ENCODE measurements around the gene ACOX1.

The ACOX1 gene

DNA sequence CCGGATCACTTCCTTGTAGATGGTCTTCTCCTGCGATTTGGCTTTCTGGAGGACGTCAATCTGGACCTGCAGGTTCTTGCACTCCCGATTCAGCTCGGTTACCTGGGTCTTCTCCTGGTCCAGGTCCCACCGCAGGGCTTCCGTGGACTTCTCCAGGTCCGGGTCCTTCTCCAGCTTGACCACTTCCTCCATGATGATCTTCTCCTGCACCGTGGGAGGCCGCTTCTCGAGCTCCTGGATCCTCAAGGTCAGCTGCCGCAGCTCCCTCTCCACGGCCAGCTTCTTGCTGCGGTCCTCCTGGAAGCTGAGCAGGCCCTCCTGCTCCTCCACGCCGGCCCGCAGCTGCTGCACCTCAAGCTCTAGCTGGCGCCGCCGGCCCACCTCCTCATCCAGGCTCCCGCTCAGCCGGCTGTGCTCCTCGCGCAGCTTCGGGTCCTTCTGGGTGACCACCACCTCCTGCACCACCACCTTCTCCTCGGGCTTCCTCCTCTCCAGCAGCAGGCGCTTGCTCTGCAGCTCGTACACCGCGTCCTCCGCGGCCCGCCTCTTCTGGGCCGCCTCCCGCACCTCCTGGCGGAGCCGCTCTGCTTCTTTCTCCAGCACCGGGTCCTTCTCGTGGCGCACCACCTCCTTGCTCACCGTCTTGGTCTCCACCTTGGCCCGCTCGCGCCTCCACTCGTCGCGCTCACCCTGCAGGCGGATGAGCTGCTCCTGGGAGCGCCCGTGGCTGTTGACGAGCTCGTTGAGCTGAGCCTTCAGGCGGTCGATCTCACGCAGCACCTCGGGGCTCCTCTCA is 29.9 kb upstream of the ACOX1 start:
- no peak for TF ChIP-seq CTCF (IDR thresholded peaks at IDR 0.05; ENCODE audit: extremely low read depth, missing control alignments)
- no peak for DNase-seq (ENCODE audit: low spot score)

DNA sequence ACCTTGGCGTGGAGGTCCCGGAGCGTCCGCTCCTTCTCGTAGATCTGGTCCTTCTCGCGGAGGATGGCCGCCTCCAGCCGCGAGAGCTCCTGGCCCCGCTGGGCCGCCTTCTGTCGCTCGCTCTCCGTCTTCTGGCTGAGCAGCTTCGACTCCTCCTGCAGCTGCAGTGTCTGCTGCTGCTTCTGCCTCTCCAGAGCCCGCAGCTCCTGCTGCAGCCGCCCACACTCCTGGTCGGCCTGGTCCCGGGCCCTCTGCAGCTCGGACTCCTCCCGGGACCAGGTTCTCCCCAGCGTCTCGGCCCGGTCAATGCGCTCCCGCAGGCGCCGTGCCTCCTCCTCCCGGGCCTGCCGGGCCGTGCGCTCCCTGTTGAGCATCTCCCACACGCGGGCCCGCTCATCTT is 29.2 kb upstream of the ACOX1 start:
- no peak for TF ChIP-seq CTCF (IDR thresholded peaks at IDR 0.05; ENCODE audit: extremely low read depth, missing control alignments)
- no peak for DNase-seq (ENCODE audit: low spot score)

DNA sequence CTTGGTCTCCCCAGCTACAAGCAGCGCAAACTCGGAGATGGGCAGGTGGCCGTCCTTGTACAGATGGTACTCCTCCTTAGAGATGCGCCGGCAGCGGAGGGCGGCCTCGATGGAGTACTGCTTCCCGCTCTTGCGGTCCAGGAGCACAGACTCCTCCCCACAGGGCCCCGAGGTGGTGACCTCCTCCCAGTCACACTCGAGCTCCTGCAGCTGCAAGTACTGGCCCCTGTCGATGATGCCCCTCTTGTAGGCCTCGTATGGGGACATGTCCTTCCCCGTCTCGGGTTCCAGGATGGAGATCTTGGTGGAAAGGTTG is 28.8 kb upstream of the ACOX1 start:
- no peak for DNase-seq (ENCODE audit: low spot score)
- TF ChIP-seq CTCF (IDR thresholded peaks at IDR 0.05; ENCODE audit: extremely low read depth, missing control alignments) = no peak

- no peak for DNase-seq (ENCODE audit: low spot score)
- no peak for TF ChIP-seq CTCF (IDR thresholded peaks at IDR 0.05; ENCODE audit: extremely low read depth, missing control alignments)
These were observed 28.3 kb upstream of the ACOX1 start for GRCh38 chr17:76007131-76007849.

- peak; percentile 92 for DNase-seq (ENCODE audit: low spot score)
- peak; percentile 54 for TF ChIP-seq CTCF (IDR thresholded peaks at IDR 0.05; ENCODE audit: extremely low read depth, missing control alignments)
These were observed 26.5 kb upstream of the ACOX1 start for GRCh38 chr17:76005263-76006149.

- peak; percentile 20 for DNase-seq (ENCODE audit: low spot score)
- no peak for TF ChIP-seq CTCF (IDR thresholded peaks at IDR 0.05; ENCODE audit: extremely low read depth, missing control alignments)
These were observed 25.8 kb upstream of the ACOX1 start for GRCh38 chr17:76004750-76005262.

All from GM20000 (cell line).